Measurements from ENCODE around the gene ACOT12.

GRCh38 chr5:81283976-81284375, 110.0 kb downstream of the ACOT12 start:
- no peak for TF ChIP-seq EZH2 (IDR thresholded peaks at IDR 0.05; ENCODE audit: insufficient read depth, poor library complexity, severe bottlenecking)
- TF ChIP-seq EZH2phosphoT487 (IDR thresholded peaks at IDR 0.05; ENCODE audit: insufficient read depth, low read depth) = no peak

All from GM23248 (cell line).